DOHH2 (cell line): ENCODE data around the gene ANTXR1.

Source experiments
- H3F3A ChIP-seq: fragments of 200-600 bp; sonication (generic), shearing (Covaris generic); 2 replicates; pipeline ENCODE4 v1.6.0; 2016; ENCODE audit warnings: antibody characterized with exemption, mild to moderate bottlenecking; ENCODE audit not compliant: control insufficient read depth, insufficient read depth
- H3K27ac ChIP-seq: fragments of 200-600 bp; sonication (generic); 2 replicates; pipeline ENCODE4 v1.5.1; 2014; ENCODE audit warnings: low read depth, mild to moderate bottlenecking, low read length, moderate library complexity
- H3K27me3 ChIP-seq: fragments of 200-600 bp; sonication (generic); 2 replicates; pipeline ENCODE4 v1.6.1; 2014; ENCODE audit warnings: mild to moderate bottlenecking, low read length, mixed read lengths; ENCODE audit not compliant: control insufficient read depth
- H3K36me3 ChIP-seq: fragments of 200-600 bp; sonication (generic); 2 replicates; pipeline ENCODE4 v1.6.1; 2014; ENCODE audit warnings: mild to moderate bottlenecking, low read length, moderate library complexity, mixed read lengths; ENCODE audit not compliant: control insufficient read depth
- H3K4me1 ChIP-seq: fragments of 200-600 bp; sonication (generic); 2 replicates; pipeline ENCODE4 v1.6.1; 2014; ENCODE audit warnings: mild to moderate bottlenecking, low read length, mixed read lengths; ENCODE audit not compliant: control insufficient read depth
- H3K4me2 ChIP-seq: fragments of 200-600 bp; sonication (generic); 2 replicates; pipeline ENCODE4 v1.6.0; 2014; ENCODE audit warnings: mild to moderate bottlenecking, low read length, moderate library complexity
- H3K4me3 ChIP-seq: fragments of 200-600 bp; sonication (generic); 2 replicates; pipeline ENCODE4 v1.5.1; 2014; ENCODE audit warnings: mild to moderate bottlenecking, low read length, mixed read lengths
- H3K79me2 ChIP-seq: fragments of 200-600 bp; sonication (generic); 2 replicates; pipeline ENCODE4 v1.6.1; 2014; ENCODE audit warnings: mild to moderate bottlenecking, low read length, mixed read lengths; ENCODE audit not compliant: control insufficient read depth
- H3K9me2 ChIP-seq: fragments of 200-600 bp; sonication (generic); replicated peaks from 2 replicates; pipeline ENCODE4 v1.6.1; 2014; ENCODE audit warnings: mild to moderate bottlenecking, low read length, mixed read lengths; ENCODE audit not compliant: control insufficient read depth
- H3K9me3 ChIP-seq: fragments of 200-600 bp; sonication (generic); 2 replicates; pipeline ENCODE4 v1.6.1; 2014; ENCODE audit warnings: antibody characterized with exemption, low read length, mixed read lengths; ENCODE audit not compliant: control insufficient read depth, insufficient read depth
- H4K20me1 ChIP-seq: fragments of 200-600 bp; sonication (generic); 2 replicates; pipeline ENCODE4 v1.6.0; 2014; ENCODE audit warnings: low read depth, mild to moderate bottlenecking, antibody characterized with exemption, low read length, moderate library complexity; ENCODE audit not compliant: control insufficient read depth, insufficient read depth
- EZH2phosphoT487 ChIP-seq: fragments of 200-600 bp; sonication (generic); IDR thresholded peaks from 2 replicates; pipeline ENCODE4 v1.6.1; 2017; ENCODE audit warnings: borderline replicate concordance, mild to moderate bottlenecking, antibody characterized with exemption, low read length, moderate library complexity, mixed read lengths
- TF ChIP-seq, protein P1 (sequence below): fragments of 200-600 bp; sonication (generic); IDR thresholded peaks from one replicate; pipeline ENCODE4 v1.5.1; 2014; ENCODE audit warnings: antibody characterized with exemption, mild to moderate bottlenecking, low read depth, low read length; ENCODE audit not compliant: poor library complexity, severe bottlenecking

Gene ANTXR1

GRCh38 chr2:69139778-69140670, 127.0 kb downstream of the ANTXR1 start:
- no peak overlapping the region for H3K4me3 ChIP-seq
- H3K36me3 ChIP-seq: no peaks in the 10 kb centered on the region
- H4K20me1 ChIP-seq: no peaks in the 10 kb centered on the region
- TF ChIP-seq, protein P1, sequence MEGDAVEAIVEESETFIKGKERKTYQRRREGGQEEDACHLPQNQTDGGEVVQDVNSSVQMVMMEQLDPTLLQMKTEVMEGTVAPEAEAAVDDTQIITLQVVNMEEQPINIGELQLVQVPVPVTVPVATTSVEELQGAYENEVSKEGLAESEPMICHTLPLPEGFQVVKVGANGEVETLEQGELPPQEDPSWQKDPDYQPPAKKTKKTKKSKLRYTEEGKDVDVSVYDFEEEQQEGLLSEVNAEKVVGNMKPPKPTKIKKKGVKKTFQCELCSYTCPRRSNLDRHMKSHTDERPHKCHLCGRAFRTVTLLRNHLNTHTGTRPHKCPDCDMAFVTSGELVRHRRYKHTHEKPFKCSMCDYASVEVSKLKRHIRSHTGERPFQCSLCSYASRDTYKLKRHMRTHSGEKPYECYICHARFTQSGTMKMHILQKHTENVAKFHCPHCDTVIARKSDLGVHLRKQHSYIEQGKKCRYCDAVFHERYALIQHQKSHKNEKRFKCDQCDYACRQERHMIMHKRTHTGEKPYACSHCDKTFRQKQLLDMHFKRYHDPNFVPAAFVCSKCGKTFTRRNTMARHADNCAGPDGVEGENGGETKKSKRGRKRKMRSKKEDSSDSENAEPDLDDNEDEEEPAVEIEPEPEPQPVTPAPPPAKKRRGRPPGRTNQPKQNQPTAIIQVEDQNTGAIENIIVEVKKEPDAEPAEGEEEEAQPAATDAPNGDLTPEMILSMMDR: no peak
- no peak for TF ChIP-seq EZH2phosphoT487
- H3K9me3 ChIP-seq: no peaks in the 10 kb centered on the region
- H3F3A ChIP-seq: no peaks in the 10 kb centered on the region
- 0 out of 2 replicates have a peak, but pooled peaks cover 5% of the 10 kb centered on the region for H3K27me3 ChIP-seq
- no peaks in the 10 kb centered on the region for H3K79me2 ChIP-seq
- H3K4me1 ChIP-seq: no peaks in the 10 kb centered on the region
- no peak overlapping the region for H3K27ac ChIP-seq
- no peaks in the 10 kb centered on the region for H3K9me2 ChIP-seq
- H3K4me2 ChIP-seq: no peak overlapping the region

DNA sequence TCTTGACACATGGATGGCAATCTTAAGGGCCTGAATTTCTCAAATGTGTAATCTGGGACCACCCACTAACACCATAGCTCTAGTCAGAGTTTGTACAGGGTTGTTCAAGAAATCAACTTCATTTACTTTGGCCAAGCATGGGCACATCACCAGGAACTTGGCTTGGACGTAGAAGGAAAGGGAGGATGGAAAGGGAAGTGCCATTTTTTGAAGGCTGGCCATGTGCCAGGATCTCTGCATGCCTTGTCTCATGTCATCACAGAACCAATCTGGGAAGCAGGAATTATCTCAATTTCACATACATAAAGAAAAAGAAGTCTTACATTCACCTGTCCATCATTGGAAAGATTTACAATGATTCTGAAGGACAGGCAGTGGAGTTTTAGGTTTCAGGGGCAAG, 128.1 kb downstream of the ANTXR1 start:
- H4K20me1 ChIP-seq: no peaks in the 10 kb centered on the region
- no peaks in the 10 kb centered on the region for H3K79me2 ChIP-seq
- H3K9me3 ChIP-seq: no peaks in the 10 kb centered on the region
- no peaks in the 10 kb centered on the region for H3K36me3 ChIP-seq
- H3K4me2 ChIP-seq: no peak overlapping the region
- no peaks in the 10 kb centered on the region for H3K9me2 ChIP-seq
- H3K27ac ChIP-seq: no peak overlapping the region
- no peaks in the 10 kb centered on the region for H3K4me1 ChIP-seq
- H3K27me3 ChIP-seq: 0 out of 2 replicates have a peak, but pooled peaks cover 5% of the 10 kb centered on the region
- no peaks in the 10 kb centered on the region for H3F3A ChIP-seq
- H3K4me3 ChIP-seq: no peak overlapping the region
- no peak for TF ChIP-seq EZH2phosphoT487
- TF ChIP-seq, protein P1: no peak

DNA sequence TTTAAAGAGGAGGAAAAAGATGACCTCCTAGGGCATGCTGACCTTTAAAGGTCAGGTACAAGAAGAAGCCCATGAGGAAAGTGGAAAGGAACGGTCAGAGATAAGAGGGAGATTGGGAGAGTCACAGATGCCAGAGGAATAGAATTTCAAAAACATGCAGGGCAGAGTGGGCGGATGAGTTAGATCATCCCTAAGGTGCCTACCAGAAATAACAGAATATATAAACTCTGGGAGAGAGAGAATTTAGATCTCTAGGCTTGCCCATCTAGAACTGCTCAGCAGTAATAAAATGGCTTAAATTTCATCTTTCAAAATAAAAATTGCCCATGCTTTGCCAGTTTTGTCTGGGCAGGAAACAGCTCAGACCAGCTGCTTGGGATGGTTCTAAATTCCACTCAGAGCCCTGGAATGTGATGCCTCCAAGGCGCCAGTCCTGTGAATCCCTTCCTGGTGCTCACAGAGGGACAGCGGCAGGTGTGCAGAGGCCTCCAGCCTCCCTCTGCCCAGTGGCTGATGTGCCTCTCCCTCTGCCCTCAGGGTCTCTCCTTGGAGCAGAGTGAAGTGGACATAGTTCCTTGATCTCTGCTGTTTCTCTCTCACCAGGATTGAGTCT, 130.9 kb downstream of the ANTXR1 start:
- Histone ChIP-seq H3K27me3 (0 out of 2 replicates have a peak, but pooled peaks cover 5% of the 10 kb centered on the region), H3F3A (no peaks in the 10 kb centered on the region), H3K4me1 (no peaks in the 10 kb centered on the region), H4K20me1 (no peaks in the 10 kb centered on the region), H3K79me2 (no peaks in the 10 kb centered on the region), H3K4me2 (no peak overlapping the region), H3K9me3 (no peaks in the 10 kb centered on the region), H3K36me3 (no peaks in the 10 kb centered on the region), H3K27ac (no peak overlapping the region), H3K9me2 (no peaks in the 10 kb centered on the region), H3K4me3 (no peak overlapping the region)
- TF ChIP-seq, protein P1: no peak
- no peak for TF ChIP-seq EZH2phosphoT487
